Non-pigmented ciliary epithelial cell (primary cell): ENCODE measurements around the gene SCART1.
"Not testable (repeated sequence)": the region's sequence is repeated elsewhere in the genome, so short reads cannot be mapped to it uniquely, and the experiment has no call there.

ENCODE experiments used
- DNase-seq: peaks from one replicate; pipeline ENCODE4 v3.0.0-alpha.2; 2010; ENCODE audit warnings: low read depth

The SCART1 gene

DNA sequence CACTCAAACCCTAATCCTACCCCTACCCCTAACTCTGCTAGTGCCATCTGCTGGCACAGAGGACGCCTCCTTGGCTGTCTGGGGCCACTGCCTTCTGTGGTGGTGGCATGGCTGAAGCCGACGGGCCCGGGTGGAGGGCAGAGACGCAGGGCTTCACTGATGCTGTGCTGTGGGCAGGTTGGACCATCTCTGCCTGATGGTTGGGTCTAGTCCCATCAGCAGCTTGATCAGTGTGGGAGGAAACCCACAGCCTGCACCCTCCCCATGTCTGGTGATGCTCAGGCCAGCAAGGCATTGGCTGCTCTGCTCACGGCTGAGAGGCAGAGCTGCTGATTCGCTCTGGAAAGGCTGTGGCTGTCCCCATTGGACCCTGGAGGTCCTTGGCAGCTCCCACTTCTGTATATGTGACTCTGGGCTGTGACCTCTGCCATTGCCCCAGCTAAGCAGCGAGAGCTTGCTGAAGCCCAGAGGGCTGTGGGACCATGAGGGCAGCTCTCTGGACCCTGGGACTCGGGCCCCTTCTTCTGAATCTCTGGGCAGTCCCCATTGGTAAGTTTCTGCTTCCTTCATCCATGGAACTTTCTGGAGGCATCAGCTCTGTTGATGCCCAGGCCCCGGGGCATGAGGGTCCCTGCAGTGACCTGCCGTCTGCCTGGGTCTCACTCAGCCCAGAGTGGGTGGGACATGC is at the start of gene SCART1:
Gene SCART1, plus strand, starts transcription at position 430 of the 688 bp plus-strand sequence. Its CDS starts 53 bp downstream, at position 483.
- no peak for DNase-seq

DNA sequence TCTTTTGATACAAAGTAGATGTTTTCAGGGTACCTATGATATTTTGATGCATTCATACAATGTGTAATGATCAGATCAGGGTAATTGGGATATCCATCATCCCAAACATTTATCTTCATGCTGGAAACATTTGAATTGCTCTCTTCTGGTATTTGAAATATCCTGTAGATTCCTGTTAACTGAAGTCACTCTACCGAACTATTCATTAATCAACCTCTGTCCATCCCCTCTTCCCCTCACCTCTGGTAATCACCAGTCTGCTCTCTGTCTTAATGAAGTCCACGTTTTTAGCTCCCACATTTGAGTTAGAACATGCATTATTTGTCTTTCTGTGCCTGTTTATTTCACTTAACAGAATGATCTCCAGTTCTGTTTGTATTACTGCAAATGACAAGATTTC is 48.5 kb upstream of the SCART1 start:
- no peak for DNase-seq

GRCh38 chr10:133405844-133406527 is 47.8 kb upstream of the SCART1 start:
- no peak for DNase-seq

DNA sequence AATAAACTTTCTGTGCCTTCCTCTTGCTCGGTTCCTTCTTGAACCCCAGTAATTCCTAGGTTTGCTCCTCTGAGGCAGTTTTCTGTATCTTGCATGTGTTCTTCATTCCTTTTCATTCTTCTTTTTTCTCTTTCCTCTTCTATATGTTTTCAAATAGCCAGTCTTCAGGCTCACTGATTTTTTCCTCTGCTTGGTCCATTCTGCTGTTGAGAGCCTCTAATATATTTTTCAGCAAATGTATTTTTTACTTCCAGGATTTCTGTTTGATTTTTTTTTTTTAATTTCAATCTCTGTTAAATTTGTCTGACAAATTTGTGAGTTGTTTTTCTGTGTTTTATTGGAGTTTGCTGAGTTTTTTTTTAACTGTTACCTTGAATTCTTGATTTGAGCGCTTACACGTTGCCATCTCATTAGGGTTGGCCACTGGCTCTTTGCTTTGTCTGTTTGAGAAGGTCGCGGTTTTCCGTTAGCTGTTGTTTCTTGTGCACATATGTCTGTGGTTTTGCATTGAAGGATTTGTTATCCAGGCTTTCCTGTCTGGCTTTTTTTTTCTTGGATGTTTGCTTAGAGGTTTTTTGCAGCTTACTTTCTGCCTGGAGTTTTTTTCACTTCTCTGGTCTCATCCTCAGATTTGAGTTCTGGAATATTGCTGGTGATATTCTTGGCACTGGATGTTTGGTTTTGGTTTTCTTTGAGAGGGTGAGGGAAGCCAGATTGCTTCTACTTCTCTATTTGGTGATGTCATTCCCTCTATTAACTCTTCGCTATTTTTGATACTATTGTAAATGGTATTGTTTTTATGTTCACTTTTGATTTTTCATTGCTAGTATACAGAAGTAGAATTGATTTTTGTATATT is 42.0 kb upstream of the SCART1 start:
- no peak for DNase-seq

GRCh38 chr10:133412381-133412711 is 41.4 kb upstream of the SCART1 start:
- no peak for DNase-seq

GRCh38 chr10:133414401-133414800 is 39.3 kb upstream of the SCART1 start:
- not testable (repeated sequence) for DNase-seq

- no peak for DNase-seq
These were observed 38.0 kb upstream of the SCART1 start for GRCh38 chr10:133415752-133416151.

DNA sequence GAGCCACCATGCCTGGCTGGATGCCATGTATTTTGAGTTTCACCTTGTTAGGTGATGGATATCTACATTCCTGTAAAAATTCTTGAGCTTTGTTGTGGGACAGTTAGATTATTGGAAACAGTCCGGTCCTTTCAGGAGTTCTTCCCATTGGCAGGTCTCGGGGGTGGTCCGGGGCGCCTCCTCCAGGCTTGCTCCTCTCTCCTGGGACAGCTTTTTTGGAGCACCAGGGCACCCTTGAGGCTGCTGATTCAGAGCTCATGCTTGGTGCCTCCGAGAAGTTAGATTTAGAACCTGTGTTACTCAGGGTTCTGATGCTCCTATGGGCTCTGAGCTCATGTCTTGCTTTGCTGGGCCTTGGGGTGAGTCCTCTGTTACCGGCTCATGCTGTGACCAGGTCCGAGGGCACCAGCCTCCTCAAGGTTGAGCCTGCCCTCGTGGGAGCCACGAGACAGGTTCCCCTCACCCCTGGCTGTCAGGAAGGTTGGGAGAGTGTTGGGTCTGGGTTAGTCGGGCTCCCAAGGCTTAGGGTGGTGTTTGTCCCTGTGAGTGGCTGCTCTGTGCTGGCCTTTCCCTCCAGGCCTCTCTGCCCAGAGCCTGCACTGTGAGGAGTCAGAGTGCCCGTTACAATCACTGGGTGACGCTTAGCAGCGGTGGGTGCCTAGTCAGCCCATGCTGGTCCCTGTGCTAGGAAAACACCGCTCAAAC is 35.3 kb upstream of the SCART1 start:
- DNase-seq: no peak

DNA sequence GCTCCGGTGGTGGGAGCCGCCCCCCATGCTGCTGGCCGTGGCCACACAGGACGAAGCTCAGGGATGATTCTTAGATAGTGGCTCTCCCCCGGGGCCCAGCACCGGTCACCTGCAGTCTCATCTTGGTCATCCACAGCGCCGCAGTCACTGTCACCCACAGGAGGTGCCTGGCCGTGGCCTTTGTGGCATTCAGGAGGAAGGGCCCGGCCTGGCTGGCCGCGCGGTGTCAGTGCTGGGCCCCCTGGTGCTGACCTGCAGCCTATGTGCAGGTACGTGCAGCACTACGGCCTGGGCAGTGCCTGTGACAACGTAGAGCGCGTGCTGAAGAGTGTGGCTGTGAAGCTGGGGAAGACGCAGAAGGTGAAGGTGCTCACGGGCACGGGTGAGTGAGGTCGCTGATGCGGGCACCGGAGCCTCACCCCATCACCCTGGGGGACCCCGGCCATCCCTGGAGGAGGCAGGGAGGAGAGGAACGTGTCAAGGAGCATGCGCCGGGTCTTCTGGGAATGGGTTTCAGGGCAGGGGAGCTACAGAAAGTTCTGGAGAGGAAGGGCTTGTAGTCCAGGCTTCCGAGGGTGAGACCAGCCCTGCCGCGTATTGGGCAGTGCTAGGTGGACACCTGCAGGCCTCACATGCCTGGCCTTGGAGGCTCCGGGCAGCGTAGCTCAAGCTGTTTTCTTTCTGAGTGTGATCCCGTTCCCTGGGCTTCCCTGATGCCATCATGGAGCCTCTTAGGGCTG is 34.4 kb upstream of the SCART1 start:
- no peak for DNase-seq

- no peak for DNase-seq
These were observed 33.7 kb upstream of the SCART1 start for GRCh38 chr10:133420028-133420427.

DNA sequence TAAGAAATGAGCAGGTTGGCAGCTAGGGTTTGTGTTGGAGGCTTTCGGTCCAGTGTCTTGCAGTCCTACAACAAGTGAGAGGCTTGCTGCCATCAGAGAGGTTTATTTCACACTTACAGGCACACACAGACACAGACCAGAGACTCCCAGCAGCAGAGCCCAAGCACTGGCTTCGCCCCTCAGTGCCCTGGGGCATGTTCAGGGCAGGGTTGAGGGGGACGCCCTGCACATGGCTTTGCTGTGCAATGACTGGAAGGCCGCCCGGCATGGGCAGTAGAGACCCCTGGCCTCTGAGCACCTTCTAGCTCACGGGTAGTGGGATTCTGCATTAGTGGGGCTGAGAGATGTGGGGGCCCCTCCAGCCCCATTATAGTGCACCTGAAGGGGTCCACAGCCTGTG is 33.2 kb upstream of the SCART1 start:
- DNase-seq: no peak

DNA sequence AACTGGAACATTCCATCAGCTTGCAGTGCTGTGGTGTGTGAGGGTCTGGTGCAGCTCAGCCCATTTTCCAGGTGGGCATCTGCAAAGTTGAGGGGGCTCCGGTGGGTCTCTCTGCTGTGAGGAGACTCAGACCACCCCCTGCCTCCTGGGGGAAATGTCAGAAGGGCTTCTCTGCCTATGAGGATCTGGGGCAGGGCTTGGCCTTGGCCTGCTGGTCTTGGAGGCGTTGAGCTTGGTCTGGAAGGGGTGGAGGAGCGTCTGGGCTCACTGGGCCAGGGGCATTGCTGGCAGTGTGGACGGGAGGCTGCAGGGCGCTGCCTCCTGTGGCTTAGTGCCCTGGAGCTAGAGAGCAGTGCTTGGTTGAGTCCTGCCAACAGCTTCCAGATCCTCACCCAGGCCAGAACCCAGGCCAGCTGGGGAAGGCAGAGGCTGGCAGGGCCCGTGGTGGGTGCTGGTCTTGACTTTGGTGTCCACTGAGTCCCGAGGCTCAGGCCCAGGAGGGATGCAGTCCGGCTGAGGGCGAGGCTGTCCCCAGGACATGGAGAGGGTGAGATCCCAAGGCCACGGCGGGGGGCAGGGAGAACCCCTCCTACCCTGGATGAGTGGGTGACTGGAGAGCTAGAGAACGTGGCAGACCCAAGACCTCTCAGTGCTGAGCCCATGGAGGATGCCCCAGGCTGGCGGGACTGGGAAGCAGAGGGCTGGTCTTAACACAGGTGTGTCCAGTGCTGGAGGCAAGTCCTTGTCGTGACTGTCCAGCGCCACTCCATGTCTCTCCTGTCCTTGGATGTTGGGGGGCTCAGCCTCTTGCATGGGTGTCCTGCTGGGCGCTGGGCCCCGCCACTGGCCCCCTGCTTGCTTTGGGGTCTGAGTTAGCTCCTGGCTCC is 32.2 kb upstream of the SCART1 start:
- no peak for DNase-seq

DNA sequence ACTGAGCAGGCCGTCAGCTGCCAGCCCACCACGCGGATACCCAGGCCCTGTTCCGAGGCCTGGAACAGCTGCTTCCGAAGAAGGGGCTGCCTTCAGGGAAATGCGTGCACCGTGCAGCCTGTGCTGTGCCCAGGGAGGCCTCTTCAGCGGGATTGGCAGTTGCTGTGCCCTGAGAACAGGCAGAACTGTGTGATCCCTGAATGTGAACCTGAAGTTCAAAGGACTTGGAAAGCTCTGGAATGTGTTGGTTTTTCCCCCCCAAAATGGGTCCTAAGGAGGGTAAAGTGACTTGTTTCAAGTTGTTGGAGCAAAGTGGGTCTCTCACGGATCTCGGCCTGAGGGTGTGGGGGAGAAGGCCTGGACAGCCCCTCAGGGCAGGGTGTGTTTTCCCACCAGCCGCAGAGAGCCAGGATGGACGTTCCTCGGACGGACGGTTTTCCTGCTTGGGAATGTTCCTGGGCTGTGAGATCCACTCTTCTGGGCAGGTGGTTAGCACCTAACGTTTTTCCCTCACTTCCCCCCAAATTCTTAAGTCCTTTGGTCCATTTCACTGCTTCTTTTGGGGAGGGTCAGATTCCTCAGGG is 31.4 kb upstream of the SCART1 start:
- DNase-seq: no peak

GRCh38 chr10:133422807-133423771 is 30.7 kb upstream of the SCART1 start:
- DNase-seq: no peak

GRCh38 chr10:133424102-133424501 is 29.6 kb upstream of the SCART1 start:
- not testable (repeated sequence) for DNase-seq

GRCh38 chr10:133424601-133425000 is 29.1 kb upstream of the SCART1 start, which contains the start of gene SPRN:
Gene SPRN, minus strand, starts transcription at chr10:133424625. Its CDS starts 944 bp downstream, at chr10:133423681.
- DNase-seq: not testable (repeated sequence)

DNA sequence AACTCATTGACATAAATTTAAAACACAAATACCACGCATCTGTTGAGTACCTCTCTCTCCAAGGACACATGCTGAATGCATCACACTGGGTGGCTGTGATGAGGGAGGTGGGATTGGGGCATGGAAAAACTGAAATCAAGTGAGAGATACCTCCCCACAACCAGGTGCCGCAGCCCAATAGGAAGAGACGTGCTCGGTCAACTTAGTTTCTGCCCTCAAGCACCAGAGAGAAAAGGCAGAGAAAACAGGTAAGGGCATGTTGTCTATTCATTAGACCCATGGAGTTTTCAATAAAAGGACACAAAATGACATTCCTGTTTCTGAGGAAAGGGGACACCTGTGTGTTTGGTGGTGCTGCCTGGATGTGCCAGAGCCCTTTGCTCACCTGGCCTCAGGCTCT is 24.2 kb upstream of the SCART1 start:
- DNase-seq: not testable (repeated sequence)

- not testable (repeated sequence) for DNase-seq
These were observed 21.7 kb upstream of the SCART1 start for GRCh38 chr10:133431888-133432613.
